ENCODE measurements around the gene MIA2.
"Not testable (repeated sequence)": the region's sequence is repeated elsewhere in the genome, so short reads cannot be mapped to it uniquely, and the experiment has no call there.

The MIA2 gene

GRCh38 chr14:39233680-39234326 lies at the start of gene MIA2:
TSS of gene MIA2 (plus strand) at chr14:39233915. CDS start at chr14:39234115, 200 bp downstream.
- no peak for DNase-seq

GRCh38 chr14:39184628-39185255 lies 49.0 kb upstream of the MIA2 start:
- DNase-seq: no peak

- no peak for DNase-seq
Measured at GRCh38 chr14:39185256-39186049, 48.3 kb upstream of the MIA2 start.

- no peak for DNase-seq
Measured at GRCh38 chr14:39186941-39187525, 46.7 kb upstream of the MIA2 start.

GRCh38 chr14:39203659-39204606 lies 29.8 kb upstream of the MIA2 start:
- DNase-seq: no peak

GRCh38 chr14:39207430-39207829 lies 26.3 kb upstream of the MIA2 start:
- DNase-seq: not testable (repeated sequence)

GRCh38 chr14:39211109-39211741 lies 22.5 kb upstream of the MIA2 start:
- no peak for DNase-seq

GRCh38 chr14:39212034-39212433 lies 21.7 kb upstream of the MIA2 start:
- no peak for DNase-seq

GRCh38 chr14:39212693-39213092 lies 21.0 kb upstream of the MIA2 start:
- no peak for DNase-seq

- DNase-seq: no peak
Measured at GRCh38 chr14:39217214-39217879, 16.4 kb upstream of the MIA2 start.

GRCh38 chr14:39218171-39218769 lies 15.4 kb upstream of the MIA2 start:
- no peak for DNase-seq

- DNase-seq: no peak
Measured at GRCh38 chr14:39219075-39219499, 14.6 kb upstream of the MIA2 start.

- not testable (repeated sequence) for DNase-seq
Measured at GRCh38 chr14:39220473-39220872, 13.2 kb upstream of the MIA2 start.

GRCh38 chr14:39228044-39228443 lies 5.7 kb upstream of the MIA2 start:
- DNase-seq: no peak

- DNase-seq: no peak
Measured at GRCh38 chr14:39228509-39229221, 5.0 kb upstream of the MIA2 start.

GRCh38 chr14:39229222-39229543 lies 4.5 kb upstream of the MIA2 start:
- no peak for DNase-seq

- DNase-seq: no peak
Measured at GRCh38 chr14:39229601-39230110, 4.1 kb upstream of the MIA2 start.

GRCh38 chr14:39230416-39231035 lies 3.2 kb upstream of the MIA2 start:
- no peak for DNase-seq

- peak in 1 of 2 experiments; percentile 34 for DNase-seq
Measured at GRCh38 chr14:39231751-39232553, 1.8 kb upstream of the MIA2 start.

Measured in SHP77 (cell line).